ENCODE data around the gene FHOD1.

The FHOD1 gene

GRCh38 chr16:67206129-67206837 is 41.0 kb downstream of the FHOD1 start:
- H3K9me3 ChIP-seq (ENCODE audit: control insufficient read depth, insufficient read depth, low read length) = no peaks in the 10 kb centered on the region
- peaks cover 6% of the 10 kb centered on the region; the same call in 1 of the 2 replicates for H3K36me3 ChIP-seq (ENCODE audit: control insufficient read depth, insufficient read depth, low read length)
- H3K4me3 ChIP-seq (ENCODE audit: low read length) = no peak overlapping the region
- no peak for DNase-seq (ENCODE audit: low read depth, low spot score)
- no CpG with 5 or more reads among the region's 8 CpGs for WGBS (ENCODE audit: insufficient coverage, insufficient read length)
- H3K27me3 ChIP-seq (ENCODE audit: control insufficient read depth, insufficient read depth, low read length) = no peaks in the 10 kb centered on the region
- no peak overlapping the region for H3K27ac ChIP-seq (ENCODE audit: low read length)
- peaks cover 4% of the 10 kb centered on the region; the same call in 1 of the 2 replicates for H3K4me1 ChIP-seq (ENCODE audit: control insufficient read depth, insufficient read depth, low read length)

GRCh38 chr16:67204076-67204475 is 43.2 kb downstream of the FHOD1 start:
- no peak overlapping the region for H3K27ac ChIP-seq (ENCODE audit: low read length)
- DNase-seq (ENCODE audit: low read depth, low spot score) = no peak
- peaks cover 6% of the 10 kb centered on the region; the same call in 1 of the 2 replicates for H3K36me3 ChIP-seq (ENCODE audit: control insufficient read depth, insufficient read depth, low read length)
- WGBS (ENCODE audit: insufficient coverage, insufficient read length) = no CpG with 5 or more reads among the region's 4 CpGs
- H3K4me1 ChIP-seq (ENCODE audit: control insufficient read depth, insufficient read depth, low read length) = peaks cover 6% of the 10 kb centered on the region
- H3K9me3 ChIP-seq (ENCODE audit: control insufficient read depth, insufficient read depth, low read length) = no peaks in the 10 kb centered on the region
- no peaks in the 10 kb centered on the region for H3K27me3 ChIP-seq (ENCODE audit: control insufficient read depth, insufficient read depth, low read length)
- no peak overlapping the region for H3K4me3 ChIP-seq (ENCODE audit: low read length)

- no peak for DNase-seq (ENCODE audit: low read depth, low spot score)
- Histone ChIP-seq H3K27me3 (ENCODE audit: control insufficient read depth, insufficient read depth, low read length) (no peaks in the 10 kb centered on the region), H3K4me3 (ENCODE audit: low read length) (no peak overlapping the region)
These were observed 44.3 kb downstream of the FHOD1 start for GRCh38 chr16:67202956-67203493.

GRCh38 chr16:67202426-67202825 is 44.9 kb downstream of the FHOD1 start:
- WGBS (ENCODE audit: insufficient coverage, insufficient read length) = no CpG with 5 or more reads among the region's 12 CpGs
- no peak for DNase-seq (ENCODE audit: low read depth, low spot score)
- Histone ChIP-seq H3K27me3 (ENCODE audit: control insufficient read depth, insufficient read depth, low read length) (no peaks in the 10 kb centered on the region), H3K4me1 (ENCODE audit: control insufficient read depth, insufficient read depth, low read length) (peaks cover 7% of the 10 kb centered on the region), H3K4me3 (ENCODE audit: low read length) (no peak overlapping the region), H3K27ac (ENCODE audit: low read length) (no peak overlapping the region), H3K36me3 (ENCODE audit: control insufficient read depth, insufficient read depth, low read length) (peaks cover 12% of the 10 kb centered on the region), H3K9me3 (ENCODE audit: control insufficient read depth, insufficient read depth, low read length) (no peaks in the 10 kb centered on the region)

More at GRCh38 chr16:67202956-67203493, 44.3 kb downstream of the FHOD1 start:
- peaks cover 11% of the 10 kb centered on the region for H3K36me3 ChIP-seq (ENCODE audit: control insufficient read depth, insufficient read depth, low read length)
- no peak overlapping the region for H3K27ac ChIP-seq (ENCODE audit: low read length)
- peaks cover 7% of the 10 kb centered on the region for H3K4me1 ChIP-seq (ENCODE audit: control insufficient read depth, insufficient read depth, low read length)
- no CpG with 5 or more reads among the region's 23 CpGs for WGBS (ENCODE audit: insufficient coverage, insufficient read length)
- no peaks in the 10 kb centered on the region for H3K9me3 ChIP-seq (ENCODE audit: control insufficient read depth, insufficient read depth, low read length)

GRCh38 chr16:67201411-67202345 is 45.6 kb downstream of the FHOD1 start:
- Histone ChIP-seq H3K4me1 (ENCODE audit: control insufficient read depth, insufficient read depth, low read length) (peaks cover 3% of the 10 kb centered on the region; the same call in 1 of the 2 replicates), H3K27me3 (ENCODE audit: control insufficient read depth, insufficient read depth, low read length) (no peaks in the 10 kb centered on the region), H3K9me3 (ENCODE audit: control insufficient read depth, insufficient read depth, low read length) (no peaks in the 10 kb centered on the region), H3K27ac (ENCODE audit: low read length) (no peak overlapping the region), H3K4me3 (ENCODE audit: low read length) (no peak overlapping the region), H3K36me3 (ENCODE audit: control insufficient read depth, insufficient read depth, low read length) (peaks cover 14% of the 10 kb centered on the region)
- no peak for DNase-seq (ENCODE audit: low read depth, low spot score)
- no CpG with 5 or more reads among the region's 40 CpGs for WGBS (ENCODE audit: insufficient coverage, insufficient read length)

- H3K27ac ChIP-seq (ENCODE audit: low read length) = no peak overlapping the region
- H3K36me3 ChIP-seq (ENCODE audit: control insufficient read depth, insufficient read depth, low read length) = peaks cover 25% of the 10 kb centered on the region
- H3K4me3 ChIP-seq (ENCODE audit: low read length) = no peak overlapping the region
These were observed 46.8 kb downstream of the FHOD1 start for GRCh38 chr16:67200491-67200890.

GRCh38 chr16:67199808-67200198 is 47.5 kb downstream of the FHOD1 start:
- WGBS (ENCODE audit: insufficient coverage, insufficient read length) = no CpG with 5 or more reads among the region's 22 CpGs
- Histone ChIP-seq H3K27ac (ENCODE audit: low read length) (no peak overlapping the region), H3K27me3 (ENCODE audit: control insufficient read depth, insufficient read depth, low read length) (no peaks in the 10 kb centered on the region), H3K4me1 (ENCODE audit: control insufficient read depth, insufficient read depth, low read length) (peaks cover 3% of the 10 kb centered on the region; the same call in 1 of the 2 replicates), H3K36me3 (ENCODE audit: control insufficient read depth, insufficient read depth, low read length) (peaks cover 30% of the 10 kb centered on the region), H3K9me3 (ENCODE audit: control insufficient read depth, insufficient read depth, low read length) (no peaks in the 10 kb centered on the region), H3K4me3 (ENCODE audit: low read length) (peak overlapping the region; percentile 34; the same call in 1 of the 2 replicates)
- no peak for DNase-seq (ENCODE audit: low read depth, low spot score)

More at GRCh38 chr16:67200491-67200890, 46.8 kb downstream of the FHOD1 start:
- WGBS (ENCODE audit: insufficient coverage, insufficient read length) = no CpG with 5 or more reads among the region's 8 CpGs
- no peaks in the 10 kb centered on the region for H3K9me3 ChIP-seq (ENCODE audit: control insufficient read depth, insufficient read depth, low read length)
- no peaks in the 10 kb centered on the region for H3K27me3 ChIP-seq (ENCODE audit: control insufficient read depth, insufficient read depth, low read length)
- DNase-seq (ENCODE audit: low read depth, low spot score) = no peak
- H3K4me1 ChIP-seq (ENCODE audit: control insufficient read depth, insufficient read depth, low read length) = peaks cover 3% of the 10 kb centered on the region; the same call in 1 of the 2 replicates

- Histone ChIP-seq H3K4me3 (ENCODE audit: low read length) (peak within 1 kb of the TSS; percentile 34; the same call in 1 of the 2 replicates), H3K9me3 (ENCODE audit: control insufficient read depth, insufficient read depth, low read length) (no peaks in the 10 kb centered on the region), H3K27me3 (ENCODE audit: control insufficient read depth, insufficient read depth, low read length) (no peaks in the 10 kb centered on the region), H3K4me1 (ENCODE audit: control insufficient read depth, insufficient read depth, low read length) (peaks cover 3% of the 10 kb centered on the region; the same call in 1 of the 2 replicates), H3K27ac (ENCODE audit: low read length) (no peak within 1 kb of the TSS), H3K36me3 (ENCODE audit: control insufficient read depth, insufficient read depth, low read length) (peaks cover 34% of the 10 kb centered on the region)
- no peak for DNase-seq (ENCODE audit: low read depth, low spot score)
- no CpG with 5 or more reads among the region's 61 CpGs for WGBS (ENCODE audit: insufficient coverage, insufficient read length)
These were observed 48.1 kb downstream of the FHOD1 start, which contains the start of gene ELMO3 for GRCh38 chr16:67199011-67199807. Gene ELMO3, plus strand, starts transcription at chr16:67199131. Its CDS starts 196 bp downstream, at chr16:67199327.

GRCh38 chr16:67198238-67198734 is 49.0 kb downstream of the FHOD1 start:
- DNase-seq (ENCODE audit: low read depth, low spot score) = no peak
- H3K4me1 ChIP-seq (ENCODE audit: control insufficient read depth, insufficient read depth, low read length) = peaks cover 3% of the 10 kb centered on the region
- H3K36me3 ChIP-seq (ENCODE audit: control insufficient read depth, insufficient read depth, low read length) = peaks cover 31% of the 10 kb centered on the region
- H3K27me3 ChIP-seq (ENCODE audit: control insufficient read depth, insufficient read depth, low read length) = no peaks in the 10 kb centered on the region
- H3K27ac ChIP-seq (ENCODE audit: low read length) = no peak overlapping the region
- H3K4me3 ChIP-seq (ENCODE audit: low read length) = no peak overlapping the region
- no peaks in the 10 kb centered on the region for H3K9me3 ChIP-seq (ENCODE audit: control insufficient read depth, insufficient read depth, low read length)
- no CpG with 5 or more reads among the region's 12 CpGs for WGBS (ENCODE audit: insufficient coverage, insufficient read length)
